Spleen (tissue), 7 donors: ENCODE data around the gene DTX3L.

Source experiments
- CTCF ChIP-seq, 11 experiments: fragments of 200-600 bp in 7 of 11; fragments of 450-650 bp in 4 of 11; sonication (generic) in 4 of 11; IDR thresholded peaks in 8 of 11; conservative IDR thresholded peaks in 3 of 11; 1 replicate in 7 of 11; 2 replicates in 4 of 11; pipeline versions ENCODE4 v1.4.0 to v1.8.0; 2016 to 2021; ENCODE audit warnings: antibody characterized with exemption in 11 of 11, inconsistent platforms in 4 of 11, mild to moderate bottlenecking in 1 of 11
- POLR2A ChIP-seq, 3 donors: fragments of 450-650 bp; IDR thresholded peaks; one replicate each; pipeline ENCODE4 v1.5.1; 2017; ENCODE audit warnings: antibody characterized with exemption in 3 of 3, mild to moderate bottlenecking in 1 of 3
- donor health status: DM: no; HTN: no; CAD: no; lungs with moderate emphysema.
- donor health status: DM: no; HTN: no; CAD: no.
- donor health status: DM: no; HTN: no; CAD: no.

- TF ChIP-seq CTCF (IDR thresholded peaks at IDR 0.05 in 8 of 11, conservative IDR thresholded peaks at IDR 0.05 in 3 of 11) = no peak
- TF ChIP-seq POLR2A (IDR thresholded peaks at IDR 0.05) = no peak
Measured at GRCh38 chr3:122515020-122515468, 49.1 kb upstream of the DTX3L start.
